ENCODE measurements around the gene GNAQ. TPM values are rescaled to one million over a fixed set of nuclear protein-coding genes. Genes with fewer than 3 reads are reported as not detected.

GNAQ gene
- polyA plus RNA-seq, 3 donors, result 8.3 to 51.0 (median 9.6) TPM

GRCh38 chr9:77803423-77803822 lies 228.2 kb downstream of the GNAQ start:
- H3K27me3 ChIP-seq (ENCODE audit: control insufficient read depth in 2 of 2, insufficient read depth in 2 of 2, low read length in 2 of 2), result no peaks in the 10 kb centered on the region
- H3K9me3 ChIP-seq (replicated peaks in 1 of 2; ENCODE audit: control insufficient read depth in 1 of 2, insufficient read depth in 1 of 2, low read length in 2 of 2), result no peaks in the 10 kb centered on the region
- TF ChIP-seq, protein P1, sequence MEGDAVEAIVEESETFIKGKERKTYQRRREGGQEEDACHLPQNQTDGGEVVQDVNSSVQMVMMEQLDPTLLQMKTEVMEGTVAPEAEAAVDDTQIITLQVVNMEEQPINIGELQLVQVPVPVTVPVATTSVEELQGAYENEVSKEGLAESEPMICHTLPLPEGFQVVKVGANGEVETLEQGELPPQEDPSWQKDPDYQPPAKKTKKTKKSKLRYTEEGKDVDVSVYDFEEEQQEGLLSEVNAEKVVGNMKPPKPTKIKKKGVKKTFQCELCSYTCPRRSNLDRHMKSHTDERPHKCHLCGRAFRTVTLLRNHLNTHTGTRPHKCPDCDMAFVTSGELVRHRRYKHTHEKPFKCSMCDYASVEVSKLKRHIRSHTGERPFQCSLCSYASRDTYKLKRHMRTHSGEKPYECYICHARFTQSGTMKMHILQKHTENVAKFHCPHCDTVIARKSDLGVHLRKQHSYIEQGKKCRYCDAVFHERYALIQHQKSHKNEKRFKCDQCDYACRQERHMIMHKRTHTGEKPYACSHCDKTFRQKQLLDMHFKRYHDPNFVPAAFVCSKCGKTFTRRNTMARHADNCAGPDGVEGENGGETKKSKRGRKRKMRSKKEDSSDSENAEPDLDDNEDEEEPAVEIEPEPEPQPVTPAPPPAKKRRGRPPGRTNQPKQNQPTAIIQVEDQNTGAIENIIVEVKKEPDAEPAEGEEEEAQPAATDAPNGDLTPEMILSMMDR (IDR thresholded peaks at IDR 0.05), result no peak
- Mint-ChIP-seq H3K27me3 (ENCODE audit: low read depth in 3 of 3) (no peaks in the 10 kb centered on the region), H3K27ac (peak overlapping the region in 1 of 7 donors; percentile 32), H3K36me3 (peaks cover 34 to 47% of the 10 kb centered on the region in 2 donors), H3K4me3 (no peak overlapping the region), H3K9me3 (no peaks in the 10 kb centered on the region), H3K4me1 (peaks cover 34% of the 10 kb centered on the region)
- no CpG with 5 or more reads among the region's 1 CpG for WGBS (ENCODE audit: insufficient coverage)
- H3K4me2 ChIP-seq (replicated peaks; ENCODE audit: extremely low read depth, low read length, poor library complexity, severe bottlenecking), result no peak overlapping the region
- no peak overlapping the region for H3K9ac ChIP-seq (ENCODE audit: insufficient read depth, low read length, poor library complexity, severe bottlenecking)
- H2AFZ ChIP-seq (ENCODE audit: insufficient read depth, low read depth, low read length, poor library complexity, severe bottlenecking), result no peak overlapping the region
- H3K36me3 ChIP-seq (replicated peaks in 1 of 2; ENCODE audit: control insufficient read depth in 1 of 2, insufficient read depth in 2 of 2, low read length in 2 of 2), result peaks cover 8 to 52% of the 10 kb centered on the region in 2 donors
- no peak overlapping the region for H3K4me3 ChIP-seq (replicated peaks in 1 of 3; ENCODE audit: low read depth in 2 of 3, low read length in 3 of 3)
- peaks cover 88% of the 10 kb centered on the region for H4K20me1 ChIP-seq (ENCODE audit: insufficient read depth, low read length)
- DNase-seq, result no peak
- peak overlapping the region in 1 of 2 donors; percentile 28 for H3K27ac ChIP-seq (ENCODE audit: low read depth in 1 of 2, low read length in 2 of 2)
- H3K79me2 ChIP-seq (ENCODE audit: insufficient read depth, low read length), result peaks cover 66% of the 10 kb centered on the region
- intact Hi-C loops (cut with micrococcal nuclease), result no loop called here
- H3K4me1 ChIP-seq (ENCODE audit: control insufficient read depth in 1 of 2, insufficient read depth in 2 of 2, low read length in 2 of 2), result peaks cover 12 to 24% of the 10 kb centered on the region in 2 donors

DNA sequence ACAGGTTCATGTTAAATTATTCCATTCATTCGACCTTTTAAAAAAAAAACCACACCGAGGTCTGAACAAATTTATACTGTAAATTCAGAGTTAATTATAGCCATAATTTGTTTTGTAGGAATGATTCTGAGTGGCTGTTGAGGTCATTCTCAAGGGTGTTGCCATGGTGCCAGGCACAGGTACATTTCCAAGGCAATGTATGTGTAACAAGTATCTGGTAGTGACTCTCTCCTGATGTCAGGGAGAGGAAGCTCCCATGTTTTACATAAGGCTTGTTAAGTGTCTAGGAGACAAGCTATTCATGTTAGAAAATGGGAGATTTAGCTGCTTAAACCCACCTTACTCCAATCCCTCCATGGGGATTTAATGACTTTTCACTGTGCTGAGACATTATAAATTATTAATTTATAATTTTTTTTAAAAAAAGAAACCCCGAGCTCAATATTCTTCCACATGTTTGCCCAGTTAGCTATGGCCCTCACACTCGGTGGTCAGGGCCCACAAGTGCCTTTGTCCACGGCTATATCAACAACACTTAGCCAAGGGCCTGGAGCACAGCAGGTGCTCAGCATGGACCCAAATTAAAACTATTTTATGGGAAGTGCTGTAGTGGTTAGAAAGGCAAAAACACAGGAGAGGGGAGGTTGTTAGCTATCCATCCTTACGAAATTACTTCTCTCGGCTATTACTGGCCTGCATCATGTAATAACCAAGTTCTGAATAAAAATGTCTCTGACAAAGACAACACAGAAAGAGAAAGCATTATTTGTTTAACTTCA lies 228.9 kb downstream of the GNAQ start:
- peak overlapping the region in 1 of 2 donors; percentile 28 for H3K27ac ChIP-seq (ENCODE audit: low read depth in 1 of 2, low read length in 2 of 2)
- no CpG with 5 or more reads among the region's 7 CpGs for WGBS (ENCODE audit: insufficient coverage)
- H3K4me2 ChIP-seq (replicated peaks; ENCODE audit: extremely low read depth, low read length, poor library complexity, severe bottlenecking), result no peak overlapping the region
- no peak overlapping the region for H3K4me3 ChIP-seq (replicated peaks in 1 of 3; ENCODE audit: low read depth in 2 of 3, low read length in 3 of 3)
- no peaks in the 10 kb centered on the region for H3K9me3 Mint-ChIP-seq
- intact Hi-C loops (cut with micrococcal nuclease), result no loop called here
- no peak overlapping the region for H2AFZ ChIP-seq (ENCODE audit: insufficient read depth, low read depth, low read length, poor library complexity, severe bottlenecking)
- H3K36me3 ChIP-seq (replicated peaks in 1 of 2; ENCODE audit: control insufficient read depth in 1 of 2, insufficient read depth in 2 of 2, low read length in 2 of 2), result peaks cover 8 to 45% of the 10 kb centered on the region in 2 donors
- peaks cover 31 to 41% of the 10 kb centered on the region in 2 donors for H3K36me3 Mint-ChIP-seq
- TF ChIP-seq, protein P1 (IDR thresholded peaks at IDR 0.05), result no peak
- H3K27ac Mint-ChIP-seq, result peak overlapping the region in 3 of 7 donors; percentile 3 to 32 (median 9)
- peaks cover 37% of the 10 kb centered on the region for H3K4me1 Mint-ChIP-seq
- no peak overlapping the region for H3K4me3 Mint-ChIP-seq
- no peaks in the 10 kb centered on the region for H3K27me3 ChIP-seq (ENCODE audit: control insufficient read depth in 2 of 2, insufficient read depth in 2 of 2, low read length in 2 of 2)
- peaks cover 64% of the 10 kb centered on the region for H3K79me2 ChIP-seq (ENCODE audit: insufficient read depth, low read length)
- no peaks in the 10 kb centered on the region for H3K9me3 ChIP-seq (replicated peaks in 1 of 2; ENCODE audit: control insufficient read depth in 1 of 2, insufficient read depth in 1 of 2, low read length in 2 of 2)
- peaks cover 15 to 24% of the 10 kb centered on the region in 2 donors for H3K4me1 ChIP-seq (ENCODE audit: control insufficient read depth in 1 of 2, insufficient read depth in 2 of 2, low read length in 2 of 2)
- DNase-seq, result no peak
- H3K9ac ChIP-seq (ENCODE audit: insufficient read depth, low read length, poor library complexity, severe bottlenecking), result no peak overlapping the region
- H3K27me3 Mint-ChIP-seq (ENCODE audit: low read depth in 3 of 3), result no peaks in the 10 kb centered on the region
- peaks cover 88% of the 10 kb centered on the region for H4K20me1 ChIP-seq (ENCODE audit: insufficient read depth, low read length)

Data from CD14-positive monocyte (primary cell).